ENCODE results near the gene CATSPER3. TPM values are rescaled to one million over a fixed set of nuclear protein-coding genes. Genes with fewer than 3 reads are reported as not detected.
A peak's percentile ranks its signal among the peaks of the same experiment; 100 is the strongest.

The CATSPER3 gene
- total RNA-seq, 1 donor from 2014 or later, result 0.86 TPM

DNA sequence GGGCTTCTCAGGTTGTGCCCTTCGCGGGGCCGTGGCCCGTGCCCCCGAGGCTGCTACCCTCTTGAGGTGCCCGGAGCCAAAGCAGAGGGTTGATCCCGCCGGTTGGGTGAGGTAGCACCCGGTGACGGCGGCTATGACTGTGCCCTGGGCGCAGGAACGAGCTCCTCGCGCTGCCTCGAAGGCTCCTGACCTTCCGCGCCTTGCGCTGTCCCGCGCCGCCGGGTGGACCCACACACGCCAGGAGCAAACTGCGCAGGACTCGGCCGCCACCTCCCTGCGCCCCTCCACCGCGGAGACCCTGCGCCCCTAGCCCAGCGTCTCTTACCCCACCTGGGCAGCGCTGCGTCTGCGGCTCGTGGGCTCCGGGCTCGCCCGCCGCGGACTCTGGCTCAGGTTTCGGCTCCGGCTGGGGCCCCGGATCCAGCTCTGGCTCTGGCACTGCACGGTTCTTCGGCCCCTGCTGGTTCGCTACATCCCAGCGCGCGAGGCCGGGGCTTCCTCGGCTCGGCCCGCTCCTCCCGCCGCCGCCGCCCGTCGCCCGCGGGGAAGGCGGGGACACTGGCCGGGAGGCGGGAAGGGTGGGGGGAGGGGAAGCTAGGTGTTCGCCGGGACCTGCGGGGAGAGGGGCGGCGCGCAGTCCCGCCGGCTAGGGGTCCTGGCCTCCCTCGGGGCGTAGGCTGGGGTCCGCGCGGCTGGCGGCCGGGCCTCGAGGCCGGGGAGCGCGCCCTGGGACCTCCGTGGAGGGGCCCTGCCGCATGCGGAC is 71.7 kb downstream of the CATSPER3 start:
- ATAC-seq, result peak; percentile 38
- DNase-seq (ENCODE audit: low spot score), result no peak

GRCh38 chr5:135040034-135040332 is 72.3 kb downstream of the CATSPER3 start:
- ATAC-seq (no peak), DNase-seq (ENCODE audit: low spot score) (no peak)

- DNase-seq (ENCODE audit: low spot score) (no peak), ATAC-seq (no peak)
Observed at GRCh38 chr5:135040333-135041144, 72.8 kb downstream of the CATSPER3 start.

DNA sequence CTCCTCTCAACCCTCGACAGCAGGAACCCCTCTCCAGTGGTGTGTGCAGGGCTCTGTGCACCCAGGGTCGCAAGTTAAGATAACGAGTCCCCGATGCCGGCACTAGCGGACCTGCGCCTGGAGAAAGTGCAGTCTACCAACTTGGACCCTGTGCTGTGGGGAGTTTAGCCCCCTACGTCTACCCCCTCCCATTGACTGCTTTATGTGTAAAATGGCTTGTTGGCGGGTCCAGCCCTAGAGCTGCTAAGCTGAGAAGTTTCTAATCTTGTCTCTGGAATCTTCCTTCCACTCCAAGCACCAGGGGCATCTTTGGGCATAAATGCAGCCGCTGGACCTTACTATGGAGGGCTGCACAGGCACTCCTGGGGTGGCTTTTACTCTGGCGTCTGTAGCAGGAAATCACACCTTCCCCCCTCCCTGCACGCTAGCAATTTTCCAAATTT is 73.5 kb downstream of the CATSPER3 start:
- ATAC-seq (no peak), DNase-seq (ENCODE audit: low spot score) (no peak)

DNA sequence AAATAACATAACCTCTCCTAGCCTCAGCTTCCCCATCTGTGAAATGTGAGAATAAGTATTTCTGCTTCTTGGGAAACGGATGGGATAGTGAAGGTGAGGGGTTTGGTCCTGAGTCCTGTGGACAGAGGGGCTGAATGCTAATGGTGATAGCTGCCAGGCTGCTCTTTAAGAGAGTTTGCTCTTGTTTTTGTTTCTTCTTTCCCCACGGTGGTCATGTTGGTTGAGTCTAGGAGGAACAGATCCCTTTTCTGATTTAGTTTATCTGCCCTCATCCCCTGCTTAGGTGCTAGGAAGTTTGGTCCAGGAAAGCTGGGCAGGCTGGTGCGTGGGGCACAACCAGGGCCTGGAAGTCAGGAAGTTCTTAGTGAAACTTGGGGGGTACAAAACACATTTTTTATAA is 74.0 kb downstream of the CATSPER3 start:
- DNase-seq (ENCODE audit: low spot score) (no peak), ATAC-seq (no peak)

DNA sequence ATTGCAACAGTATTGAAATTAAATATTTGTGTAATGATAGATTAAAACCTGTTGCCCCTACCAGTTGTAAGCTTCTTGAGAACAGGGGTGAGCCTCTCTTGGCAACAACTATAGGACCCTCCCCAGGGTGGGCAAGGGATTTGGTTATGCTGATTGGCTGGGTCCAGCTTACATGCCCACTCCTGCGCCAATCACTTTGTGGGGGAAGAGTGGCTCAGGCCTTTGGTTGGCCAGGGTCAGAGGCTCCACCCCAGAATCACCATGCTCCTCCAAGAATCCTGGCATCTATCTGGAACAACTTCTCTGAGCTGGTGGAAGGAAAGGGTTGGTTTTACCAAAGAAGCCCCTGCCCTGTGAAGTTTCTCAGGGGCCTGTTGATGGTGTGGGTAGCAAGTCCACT is 74.9 kb downstream of the CATSPER3 start:
- ATAC-seq (no peak), DNase-seq (ENCODE audit: low spot score) (no peak)

DNA sequence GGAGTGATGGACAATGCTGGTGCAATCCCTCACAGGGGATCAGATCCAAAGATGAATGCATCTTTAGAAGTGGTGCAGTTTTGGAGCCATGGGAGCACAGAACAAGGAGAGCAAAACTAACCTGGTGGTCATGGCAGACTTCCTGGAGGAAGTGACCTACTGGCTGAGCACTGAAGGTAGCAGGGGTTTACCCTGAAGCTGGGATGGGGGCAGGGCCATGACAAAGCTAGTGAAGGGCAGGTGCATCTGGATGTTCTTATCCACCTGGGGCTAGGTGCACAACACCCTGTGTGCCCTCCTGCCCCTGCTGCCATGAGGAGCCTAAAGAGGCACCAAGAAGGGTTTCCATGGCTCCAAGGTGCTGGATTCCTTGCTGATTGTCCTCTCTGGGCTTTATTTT is 77.8 kb downstream of the CATSPER3 start:
- ATAC-seq (no peak), DNase-seq (ENCODE audit: low spot score) (no peak)

DNA sequence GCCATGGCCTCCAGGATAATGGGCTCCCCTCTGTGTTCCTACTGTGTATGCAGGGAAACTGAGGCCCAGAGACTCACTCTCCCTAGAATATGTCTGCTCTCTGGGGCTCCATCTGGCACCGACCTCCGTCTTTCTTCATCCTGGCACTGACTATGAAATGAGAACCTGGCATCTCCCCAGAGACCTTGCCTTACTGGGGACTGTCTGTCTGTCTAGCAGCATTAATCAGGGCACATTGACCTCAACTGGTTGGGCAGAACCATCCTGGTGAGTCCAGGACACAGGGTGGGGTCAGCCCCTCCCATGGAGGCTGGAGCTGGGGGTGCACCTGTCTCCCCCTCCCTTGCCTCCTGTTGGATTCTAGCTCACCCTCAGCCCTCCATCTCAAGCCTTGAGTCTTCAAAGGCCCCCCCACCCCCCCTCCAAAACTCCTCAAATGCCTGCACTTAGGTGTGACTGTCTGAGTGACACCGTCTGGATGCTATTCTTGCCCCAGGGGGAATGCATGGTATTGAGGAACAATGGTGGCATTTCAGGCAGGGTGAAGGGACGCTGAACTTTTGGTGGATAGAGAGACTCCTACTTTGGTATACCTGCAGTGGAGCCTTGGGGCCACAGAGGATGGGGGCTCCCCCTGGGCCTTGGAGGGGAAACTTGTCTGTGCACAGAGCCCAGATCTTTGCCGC is 79.1 kb downstream of the CATSPER3 start:
- DNase-seq (ENCODE audit: low spot score) (no peak), ATAC-seq (no peak)

- DNase-seq (ENCODE audit: low spot score), result no peak
- no peak for ATAC-seq
Observed at GRCh38 chr5:135047347-135047695, 79.6 kb downstream of the CATSPER3 start.

- no peak for ATAC-seq
- no peak for DNase-seq (ENCODE audit: low spot score)
Observed at GRCh38 chr5:135048286-135048685, 80.6 kb downstream of the CATSPER3 start.

GRCh38 chr5:135048930-135049329 is 81.2 kb downstream of the CATSPER3 start:
- DNase-seq (ENCODE audit: low spot score) (no peak), ATAC-seq (no peak)

- DNase-seq (ENCODE audit: low spot score) (no peak), ATAC-seq (no peak)
Observed at GRCh38 chr5:135050244-135050767, 82.6 kb downstream of the CATSPER3 start.

- no peak for DNase-seq (ENCODE audit: low spot score)
- ATAC-seq, result no peak
Observed at GRCh38 chr5:135051399-135051798, 83.7 kb downstream of the CATSPER3 start.

DNA sequence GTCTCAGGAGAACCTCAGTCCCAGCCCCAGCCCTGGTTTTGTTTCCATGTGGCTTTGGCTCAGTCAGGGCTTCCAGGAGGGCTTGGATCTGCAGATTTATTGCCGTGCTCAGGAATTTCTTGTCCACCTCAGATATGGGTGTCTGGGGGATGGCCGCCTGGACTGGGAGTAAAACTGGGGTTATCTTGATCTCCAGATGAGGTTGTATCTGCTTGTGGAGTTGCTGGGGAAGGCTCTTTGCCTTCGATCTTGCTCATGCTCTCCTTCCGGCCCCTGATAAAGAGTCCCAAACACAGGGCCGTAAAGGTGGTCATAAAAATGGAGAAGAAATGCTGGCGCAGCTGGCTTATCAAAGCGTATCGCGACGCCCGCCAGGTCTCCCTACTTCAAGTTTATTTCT is 84.2 kb downstream of the CATSPER3 start:
- DNase-seq (ENCODE audit: low spot score) (no peak), ATAC-seq (no peak)

DNA sequence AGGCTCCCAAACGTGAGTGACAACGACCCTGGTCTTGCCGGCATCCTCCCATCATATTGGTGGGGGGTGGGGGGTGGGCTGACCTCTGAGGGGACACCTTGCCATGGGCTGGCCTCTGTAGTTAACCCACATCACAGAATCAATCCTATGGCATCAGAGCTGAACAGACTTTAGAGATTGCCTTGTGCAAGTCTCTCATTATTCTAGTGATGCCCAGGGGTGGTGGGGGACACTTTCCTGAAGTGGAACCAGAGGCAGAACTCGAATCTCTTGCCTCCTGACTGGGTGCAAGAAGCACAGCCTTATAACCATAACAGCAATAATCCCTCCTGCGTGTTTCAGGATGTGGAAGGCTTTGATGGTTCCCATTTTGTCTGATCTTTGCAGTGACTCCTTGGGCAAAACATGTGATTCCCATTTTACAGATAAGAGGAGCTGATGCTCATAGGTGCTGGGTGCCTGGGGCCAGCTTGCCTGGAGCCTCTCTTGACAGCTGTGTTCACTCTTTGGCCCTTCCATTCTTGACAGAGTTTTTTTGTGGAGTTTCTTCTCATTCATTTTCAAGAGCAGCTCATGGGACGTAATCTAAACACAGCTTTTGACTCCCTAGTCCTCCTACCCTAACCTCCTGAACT is 84.9 kb downstream of the CATSPER3 start:
- DNase-seq (ENCODE audit: low spot score), result no peak
- ATAC-seq, result no peak

GRCh38 chr5:135053278-135053677 is 85.6 kb downstream of the CATSPER3 start:
- no peak for DNase-seq (ENCODE audit: low spot score)
- ATAC-seq, result no peak

GRCh38 chr5:135053989-135054388 is 86.3 kb downstream of the CATSPER3 start:
- DNase-seq (ENCODE audit: low spot score) (no peak), ATAC-seq (no peak)

DNA sequence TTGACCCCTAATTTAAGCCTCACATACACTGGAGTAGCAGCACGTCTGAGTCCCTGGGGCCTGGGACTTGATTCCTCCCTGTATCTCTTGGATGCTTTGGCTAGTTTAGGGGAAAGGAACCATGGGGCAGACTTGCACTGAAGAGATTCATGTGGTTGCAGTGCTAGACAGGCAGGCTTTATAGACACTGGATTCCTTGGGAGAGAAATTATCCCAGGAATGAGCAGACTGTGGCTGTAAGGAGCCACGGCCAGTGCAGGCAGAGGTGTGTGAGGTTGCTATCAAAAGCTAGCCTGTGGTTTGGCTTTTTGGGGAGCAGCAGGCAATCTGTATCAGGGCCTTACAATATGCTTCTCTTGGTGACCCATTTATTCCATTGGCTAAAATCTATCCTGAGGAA is 86.8 kb downstream of the CATSPER3 start:
- DNase-seq (ENCODE audit: low spot score) (no peak), ATAC-seq (no peak)

- ATAC-seq, result no peak
Observed at GRCh38 chr5:135055396-135055795, 87.7 kb downstream of the CATSPER3 start.

DNA sequence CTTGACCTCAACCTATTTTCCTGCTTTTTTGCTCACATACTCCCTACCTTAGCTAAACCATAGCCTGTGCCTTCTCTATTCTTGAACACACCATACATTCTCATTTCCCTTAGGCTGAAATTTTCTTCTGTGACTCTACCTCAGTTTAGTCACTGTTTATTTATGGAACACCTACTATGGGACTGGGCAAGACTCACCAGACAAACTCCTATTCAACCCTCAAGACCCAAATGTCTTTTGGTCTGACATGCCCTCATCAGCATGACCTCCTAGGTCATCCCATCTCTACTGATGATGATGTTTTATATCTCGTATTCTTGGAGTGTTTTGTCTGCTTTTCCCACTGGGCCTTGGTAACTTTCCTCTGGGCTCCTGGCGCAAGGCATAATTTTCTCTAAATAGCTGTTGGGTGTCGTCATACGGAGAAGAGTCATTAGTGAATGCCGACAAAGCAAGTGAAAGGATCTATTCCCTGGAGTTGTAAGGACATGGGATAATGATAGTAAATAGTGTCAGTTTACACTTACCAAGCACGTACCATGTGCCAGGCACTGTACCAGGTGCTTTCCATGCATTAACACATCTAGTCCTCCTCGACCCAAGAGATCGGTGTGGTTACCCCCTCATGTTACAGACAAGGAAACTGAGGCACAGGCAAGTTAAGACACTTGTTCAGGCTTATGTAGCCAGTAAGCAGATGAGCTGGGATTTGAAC is 88.8 kb downstream of the CATSPER3 start:
- DNase-seq (ENCODE audit: low spot score), result no peak

More at GRCh38 chr5:135055396-135055795, 87.7 kb downstream of the CATSPER3 start:
- no peak for DNase-seq (ENCODE audit: low spot score)

GRCh38 chr5:135057233-135057632 is 89.5 kb downstream of the CATSPER3 start:
- DNase-seq (ENCODE audit: low spot score) (no peak), ATAC-seq (no peak)

More for the DNA sequence above, 88.8 kb downstream of the CATSPER3 start:
- ATAC-seq, result no peak

Data from left lobe of liver (tissue), 2 donors.